GM10266 (cell line): ENCODE measurements around the gene AXDND1.

Experiments used
- DNase-seq: peaks from one replicate; pipeline ENCODE4 v3.0.0; 2012; ENCODE audit errors: extremely low spot score
- TF ChIP-seq, protein P1 (sequence below): IDR thresholded peaks from 2 replicates; pipeline ENCODE4 v1.5.1; 2012; ENCODE audit warnings: mild to moderate bottlenecking, low read depth; ENCODE audit not compliant: control insufficient read depth, insufficient read depth; ENCODE audit errors: missing control alignments

The AXDND1 gene

DNA sequence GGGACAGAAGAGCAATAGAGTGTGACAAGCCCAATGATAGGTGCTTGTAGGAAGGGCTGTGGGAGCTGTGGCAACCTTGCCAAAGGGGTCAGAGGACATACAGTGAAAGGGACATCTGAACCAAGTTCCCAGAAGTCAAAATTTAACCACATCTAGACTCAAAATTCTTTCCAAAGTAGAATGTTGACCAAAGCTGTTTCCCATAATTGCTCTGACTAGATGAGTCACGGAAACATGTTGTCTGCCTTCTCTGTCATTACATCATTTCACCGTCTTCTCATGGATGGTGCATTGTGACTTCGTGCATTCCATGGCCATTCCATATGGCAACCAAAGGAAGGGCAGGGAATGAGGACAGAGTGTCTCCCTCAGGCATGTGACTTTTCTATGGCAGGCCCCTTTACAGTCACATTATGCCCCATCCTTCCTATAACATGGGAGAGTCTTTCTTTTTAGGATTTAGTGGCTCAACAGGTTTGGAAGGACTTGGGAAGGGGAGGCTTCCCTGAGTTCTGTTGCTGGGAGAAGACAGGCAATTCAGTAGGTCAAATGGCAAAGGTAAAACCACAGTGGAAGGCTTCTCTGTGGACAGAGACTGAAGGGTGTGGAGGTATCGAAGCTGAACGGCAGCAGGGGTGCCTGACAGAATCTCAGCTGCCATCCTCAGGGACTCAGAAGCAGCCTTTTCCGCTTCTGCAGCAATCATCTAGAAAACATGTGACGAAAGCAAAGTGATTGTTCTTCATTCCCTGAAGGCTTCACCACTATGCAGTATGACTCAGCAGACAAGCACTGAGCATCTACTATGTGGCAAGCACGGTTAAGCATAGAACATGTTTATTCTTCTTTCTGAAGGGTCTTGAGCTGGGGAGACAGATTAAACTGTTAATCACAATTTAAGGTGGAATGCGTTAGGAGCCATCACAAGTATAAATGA lies 185.2 kb downstream of the AXDND1 start:
- TF ChIP-seq, protein P1, sequence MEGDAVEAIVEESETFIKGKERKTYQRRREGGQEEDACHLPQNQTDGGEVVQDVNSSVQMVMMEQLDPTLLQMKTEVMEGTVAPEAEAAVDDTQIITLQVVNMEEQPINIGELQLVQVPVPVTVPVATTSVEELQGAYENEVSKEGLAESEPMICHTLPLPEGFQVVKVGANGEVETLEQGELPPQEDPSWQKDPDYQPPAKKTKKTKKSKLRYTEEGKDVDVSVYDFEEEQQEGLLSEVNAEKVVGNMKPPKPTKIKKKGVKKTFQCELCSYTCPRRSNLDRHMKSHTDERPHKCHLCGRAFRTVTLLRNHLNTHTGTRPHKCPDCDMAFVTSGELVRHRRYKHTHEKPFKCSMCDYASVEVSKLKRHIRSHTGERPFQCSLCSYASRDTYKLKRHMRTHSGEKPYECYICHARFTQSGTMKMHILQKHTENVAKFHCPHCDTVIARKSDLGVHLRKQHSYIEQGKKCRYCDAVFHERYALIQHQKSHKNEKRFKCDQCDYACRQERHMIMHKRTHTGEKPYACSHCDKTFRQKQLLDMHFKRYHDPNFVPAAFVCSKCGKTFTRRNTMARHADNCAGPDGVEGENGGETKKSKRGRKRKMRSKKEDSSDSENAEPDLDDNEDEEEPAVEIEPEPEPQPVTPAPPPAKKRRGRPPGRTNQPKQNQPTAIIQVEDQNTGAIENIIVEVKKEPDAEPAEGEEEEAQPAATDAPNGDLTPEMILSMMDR = no peak
- DNase-seq = no peak

- TF ChIP-seq, protein P1 = no peak
- DNase-seq = no peak
Observed at GRCh38 chr1:179554427-179554826, 188.7 kb downstream of the AXDND1 start.

- TF ChIP-seq, protein P1 = no peak
- no peak for DNase-seq
Observed at GRCh38 chr1:179558078-179558477, 192.3 kb downstream of the AXDND1 start.

GRCh38 chr1:179575497-179576314 lies 209.9 kb downstream of the AXDND1 start, which contains the start of gene NPHS2:
Gene NPHS2, minus strand, starts transcription at chr1:179575948. Its CDS starts 84 bp downstream, at chr1:179575864.
- TF ChIP-seq, protein P1 = no peak
- DNase-seq = no peak

- TF ChIP-seq, protein P1 = no peak
- no peak for DNase-seq
Observed at GRCh38 chr1:179576509-179576908, 210.7 kb downstream of the AXDND1 start.

GRCh38 chr1:179583771-179584320 lies 218.1 kb downstream of the AXDND1 start:
- DNase-seq = no peak
- TF ChIP-seq, protein P1 = no peak
